ENCODE measurements around the gene SAP30.

DNA sequence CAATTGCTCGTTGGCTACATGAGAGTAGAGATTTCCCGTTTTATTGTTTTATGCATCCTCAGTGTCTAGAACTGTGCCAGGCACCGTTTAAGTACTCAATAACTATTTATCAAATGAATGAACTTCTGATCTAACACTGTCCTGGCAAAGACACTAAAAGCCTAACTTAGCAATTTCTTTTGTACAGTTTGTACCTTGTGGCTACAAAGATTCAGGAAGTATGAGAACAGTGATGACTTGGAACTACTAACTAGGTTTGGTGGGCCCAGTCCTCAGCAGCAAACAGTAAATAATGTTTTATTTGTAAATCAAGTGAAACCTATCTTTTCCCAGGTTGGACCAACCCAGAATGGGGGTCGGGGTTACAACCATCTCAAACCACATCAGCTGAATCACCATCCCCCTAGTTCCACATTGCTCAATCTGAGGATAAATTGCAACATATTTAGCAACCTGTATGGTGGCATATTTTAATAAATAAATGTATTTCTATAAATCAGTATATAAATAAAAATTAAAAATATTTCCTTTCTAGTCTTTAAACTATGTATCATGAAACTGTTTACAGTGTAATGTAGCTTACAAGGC lies 40.4 kb downstream of the SAP30 start:
- TF ChIP-seq, protein P1, sequence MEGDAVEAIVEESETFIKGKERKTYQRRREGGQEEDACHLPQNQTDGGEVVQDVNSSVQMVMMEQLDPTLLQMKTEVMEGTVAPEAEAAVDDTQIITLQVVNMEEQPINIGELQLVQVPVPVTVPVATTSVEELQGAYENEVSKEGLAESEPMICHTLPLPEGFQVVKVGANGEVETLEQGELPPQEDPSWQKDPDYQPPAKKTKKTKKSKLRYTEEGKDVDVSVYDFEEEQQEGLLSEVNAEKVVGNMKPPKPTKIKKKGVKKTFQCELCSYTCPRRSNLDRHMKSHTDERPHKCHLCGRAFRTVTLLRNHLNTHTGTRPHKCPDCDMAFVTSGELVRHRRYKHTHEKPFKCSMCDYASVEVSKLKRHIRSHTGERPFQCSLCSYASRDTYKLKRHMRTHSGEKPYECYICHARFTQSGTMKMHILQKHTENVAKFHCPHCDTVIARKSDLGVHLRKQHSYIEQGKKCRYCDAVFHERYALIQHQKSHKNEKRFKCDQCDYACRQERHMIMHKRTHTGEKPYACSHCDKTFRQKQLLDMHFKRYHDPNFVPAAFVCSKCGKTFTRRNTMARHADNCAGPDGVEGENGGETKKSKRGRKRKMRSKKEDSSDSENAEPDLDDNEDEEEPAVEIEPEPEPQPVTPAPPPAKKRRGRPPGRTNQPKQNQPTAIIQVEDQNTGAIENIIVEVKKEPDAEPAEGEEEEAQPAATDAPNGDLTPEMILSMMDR (IDR thresholded peaks at IDR 0.05), result no peak
- TF ChIP-seq ZFX (IDR thresholded peaks at IDR 0.05; ENCODE audit: borderline replicate concordance), result no peak

All from 22Rv1 (cell line).